Embryonic facial prominence (tissue), 1 donor: ENCODE results near the gene PHYKPL.
"Not testable (repeated sequence)": the region's sequence is repeated elsewhere in the genome, so short reads cannot be mapped to it uniquely, and the experiment has no call there.

Experiments
- DNase-seq: peaks from one replicate; pipeline ENCODE4 v3.0.0-alpha.2; 2016; ENCODE audit errors: extremely low spot score

Gene PHYKPL

GRCh38 chr5:178264044-178264443 is 31.4 kb upstream of the PHYKPL start:
- DNase-seq, result no peak

- DNase-seq, result no peak
Measured at GRCh38 chr5:178261666-178262600, 29.3 kb upstream of the PHYKPL start.

DNA sequence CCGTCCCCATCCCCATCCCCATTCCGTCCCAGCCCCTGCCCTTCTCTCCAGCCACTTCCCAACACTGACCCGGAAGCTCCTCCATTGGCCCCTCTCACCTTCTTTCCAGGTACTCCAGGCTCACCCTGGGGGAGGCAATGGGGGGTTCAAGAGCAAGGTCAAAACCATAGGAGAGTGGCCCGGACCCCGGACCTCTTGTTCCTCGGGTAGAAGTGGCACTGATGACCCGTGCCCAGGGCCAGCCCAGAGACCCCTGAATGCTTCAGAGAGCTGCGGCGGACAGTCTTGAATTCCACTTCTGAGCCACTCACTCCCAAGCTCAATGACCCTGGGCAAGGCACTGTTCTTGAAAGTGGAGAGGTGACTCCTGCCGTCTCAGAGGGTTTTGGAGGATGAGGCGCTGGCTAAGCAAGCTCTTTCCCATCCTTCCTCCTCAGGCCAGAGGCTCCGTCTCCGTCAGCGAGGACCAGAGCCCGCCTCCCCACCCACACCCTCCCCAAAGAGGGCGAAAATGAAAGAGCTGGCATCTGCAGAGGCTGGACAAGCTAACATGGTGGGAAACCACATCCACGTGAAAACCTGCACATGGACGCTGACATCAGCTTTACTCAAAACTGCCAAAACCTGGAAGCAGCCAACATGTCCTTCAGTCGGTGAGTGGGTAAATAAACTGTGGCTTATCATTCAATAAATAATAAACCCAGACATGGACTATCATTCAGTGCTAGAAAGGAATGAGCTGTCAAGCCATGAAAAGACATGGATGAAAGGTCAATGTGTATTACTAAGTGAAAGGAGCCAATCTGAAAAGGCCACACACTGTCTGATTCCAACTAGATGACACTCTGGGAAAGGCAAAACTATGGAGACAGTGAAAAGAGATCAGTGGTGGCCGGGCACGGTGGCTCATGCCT is 27.3 kb upstream of the PHYKPL start:
- no peak for DNase-seq

DNA sequence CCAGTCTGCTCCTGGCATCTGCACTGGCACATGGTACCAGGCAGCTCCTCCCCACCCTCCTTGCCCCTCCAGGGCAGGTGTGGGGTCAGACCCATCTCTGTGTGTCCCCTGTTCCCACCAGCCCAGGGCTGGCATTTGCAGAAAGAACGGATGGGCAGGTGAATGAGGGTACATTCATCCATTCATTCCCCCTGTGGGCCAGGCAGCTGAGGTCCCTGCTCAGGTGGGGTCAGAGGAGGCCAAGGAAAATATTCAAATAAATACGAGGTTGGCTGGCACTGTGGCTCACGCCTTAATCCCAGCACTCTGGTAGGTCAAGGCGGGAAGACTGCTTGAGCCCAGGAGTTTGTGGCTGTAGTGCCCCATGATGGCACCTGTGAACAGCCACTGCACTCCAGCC is 25.0 kb upstream of the PHYKPL start:
- DNase-seq, result no peak

- no peak for DNase-seq
Measured at GRCh38 chr5:178256746-178257145, 24.1 kb upstream of the PHYKPL start.

- DNase-seq, result not testable (repeated sequence)
Measured at GRCh38 chr5:178253632-178254031, 21.0 kb upstream of the PHYKPL start.

DNA sequence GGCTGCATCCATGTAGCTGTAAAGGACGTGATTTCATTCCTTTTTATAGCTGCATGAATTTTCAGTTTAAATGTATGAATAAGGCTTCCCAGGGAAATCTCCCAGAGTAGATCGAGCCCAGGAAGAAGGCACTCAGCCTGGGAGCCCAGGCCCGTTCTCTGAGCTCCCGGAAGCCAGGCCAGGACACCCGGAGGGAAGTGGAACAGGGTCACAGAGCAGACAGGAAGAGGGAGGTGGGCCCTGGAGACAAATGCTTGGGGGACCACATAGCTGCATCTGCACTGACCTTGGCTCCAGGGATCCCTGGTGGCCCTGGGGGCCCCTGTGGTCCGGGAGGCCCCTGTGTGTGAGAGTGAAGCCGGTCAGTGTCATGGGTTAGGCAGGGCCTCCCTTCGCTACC is 19.7 kb upstream of the PHYKPL start:
- DNase-seq, result no peak

DNA sequence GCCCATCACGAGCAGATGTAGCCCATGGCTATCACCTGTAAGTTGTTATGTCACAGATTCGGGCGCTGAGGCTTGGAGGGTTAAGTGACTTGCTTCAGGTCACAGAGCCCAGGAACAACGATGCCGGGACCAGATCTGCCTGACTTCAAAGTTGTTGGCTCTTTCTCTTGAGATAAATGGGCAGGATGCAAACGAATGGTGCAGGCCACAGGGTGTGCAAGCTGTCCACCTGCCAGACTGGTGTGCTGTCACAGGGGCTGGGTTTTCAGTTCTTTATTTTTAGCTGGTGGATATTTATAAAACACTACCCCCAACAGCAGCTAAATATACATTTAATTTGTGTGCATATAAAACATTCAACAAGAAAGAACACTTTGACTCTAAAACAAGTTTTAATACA is 17.7 kb upstream of the PHYKPL start:
- DNase-seq, result no peak

DNA sequence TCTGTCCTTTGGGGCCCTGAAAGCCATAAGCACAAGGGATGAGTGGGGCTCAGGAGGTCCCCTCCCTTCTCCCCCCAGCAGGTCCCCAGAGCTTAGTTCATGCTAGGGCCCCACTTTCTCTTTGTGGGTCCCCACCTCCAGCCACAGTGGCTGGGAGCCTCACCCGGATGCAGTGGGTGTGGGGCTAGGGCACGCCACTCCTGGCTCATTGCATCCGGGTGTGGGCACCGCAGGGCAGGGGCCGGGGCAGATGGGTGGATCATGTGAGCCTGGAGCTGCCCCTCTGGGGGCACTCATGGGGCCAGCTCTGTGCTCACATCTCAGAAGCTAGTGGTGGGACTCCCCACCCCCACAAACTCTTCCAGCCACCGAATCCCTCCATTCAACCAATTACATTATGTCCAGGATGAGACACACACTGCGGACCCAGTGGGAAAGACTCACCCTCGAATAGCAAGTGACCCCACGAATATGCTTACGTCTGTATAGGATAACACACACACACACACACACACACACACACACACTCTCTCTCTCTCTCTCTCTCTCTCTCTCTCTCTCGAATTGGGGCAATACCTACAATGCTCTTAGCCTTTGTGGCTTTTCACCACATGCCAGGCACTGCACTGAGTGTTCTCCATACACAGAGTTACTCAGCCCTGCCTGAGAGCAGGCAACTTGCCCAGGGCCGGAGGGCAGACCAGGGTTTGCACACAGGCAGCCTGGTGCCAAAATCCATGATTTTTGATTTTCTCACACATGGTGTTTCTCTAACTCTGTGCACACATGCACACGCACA is 16.8 kb upstream of the PHYKPL start:
- no peak for DNase-seq

GRCh38 chr5:178248750-178249149 is 16.1 kb upstream of the PHYKPL start:
- DNase-seq, result no peak

DNA sequence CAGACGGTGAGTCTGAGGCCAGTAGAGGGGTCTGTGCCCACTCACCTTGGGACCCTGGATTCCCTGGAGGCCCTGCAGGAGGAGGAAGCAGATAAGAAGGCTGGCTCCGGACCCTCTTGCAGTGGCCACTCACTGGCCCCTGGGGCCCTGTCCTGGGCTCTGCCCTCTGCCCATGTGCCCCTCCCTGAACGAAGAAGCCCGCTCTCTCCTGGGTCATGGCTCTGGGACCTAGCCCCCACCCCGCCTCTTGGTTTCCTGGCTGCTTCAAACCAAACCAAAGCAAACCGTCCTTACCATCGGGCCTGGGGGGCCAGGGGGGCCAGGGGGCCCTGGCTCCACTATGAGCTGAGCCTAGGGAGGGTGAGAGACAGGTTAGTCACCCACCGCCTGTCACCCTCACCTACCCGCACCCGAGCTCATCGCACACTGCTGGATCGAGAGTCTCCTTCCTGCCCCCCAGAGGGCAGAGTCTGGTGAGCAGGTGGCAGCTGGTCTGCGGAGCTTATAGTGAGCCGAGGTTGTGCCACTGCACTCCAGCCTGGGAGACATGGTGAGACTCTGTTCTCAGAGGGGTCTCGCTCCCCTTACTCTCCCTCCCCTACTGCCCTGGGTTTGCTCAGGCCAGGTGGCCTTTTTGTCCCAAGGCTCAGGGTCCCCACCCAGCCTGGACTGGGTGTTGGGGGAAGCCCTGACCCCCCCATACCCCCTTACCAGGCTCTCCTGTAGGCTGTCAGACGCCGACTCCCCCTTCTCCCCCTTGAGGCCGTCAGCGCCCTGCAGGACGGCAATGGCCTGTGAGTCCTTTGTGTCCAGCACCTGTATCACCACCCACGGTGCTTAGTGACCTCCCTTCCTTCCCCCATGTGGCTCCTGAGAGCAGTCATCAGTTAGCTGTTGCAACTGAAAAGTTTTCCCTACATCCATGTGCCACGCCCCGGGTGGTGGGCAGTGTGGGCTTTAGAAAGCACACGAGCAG is 15.2 kb upstream of the PHYKPL start:
- no peak for DNase-seq

GRCh38 chr5:178246624-178247279 is 14.2 kb upstream of the PHYKPL start:
- DNase-seq, result no peak

DNA sequence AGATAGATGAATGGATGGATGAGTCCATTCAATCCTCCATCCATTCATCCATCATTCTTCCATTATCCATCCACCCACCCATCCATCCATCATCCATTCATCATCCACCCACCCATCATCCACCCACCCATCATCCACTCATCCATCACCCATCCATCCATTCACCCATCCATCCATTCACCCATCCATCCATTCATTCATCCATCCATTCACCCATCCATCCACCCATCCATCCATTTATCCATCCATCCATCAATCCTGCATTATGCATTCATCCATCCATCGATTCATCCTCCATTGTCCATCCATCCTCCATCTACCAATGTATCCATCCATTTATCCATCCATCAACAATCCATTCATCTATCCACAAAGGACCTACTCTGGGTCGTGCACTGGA is 12.8 kb upstream of the PHYKPL start:
- no peak for DNase-seq

DNA sequence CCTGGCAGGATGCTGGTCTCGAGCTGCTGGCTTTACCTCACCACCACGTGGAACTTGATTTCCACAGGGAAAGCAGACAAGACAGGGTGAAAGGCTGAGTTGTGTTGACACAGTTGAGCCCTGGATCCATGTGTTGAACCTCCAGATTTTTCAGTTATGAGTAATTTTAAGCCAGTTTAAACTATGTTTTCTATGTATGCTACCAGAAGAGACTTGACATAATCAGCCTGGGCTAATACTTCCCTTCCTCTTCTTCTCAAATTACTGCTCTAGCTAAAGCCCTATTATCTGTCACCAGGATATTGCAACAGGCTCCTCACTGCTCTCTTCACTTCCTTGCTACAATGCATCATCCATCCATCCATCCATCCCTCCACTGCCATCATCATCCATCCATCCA is 12.0 kb upstream of the PHYKPL start:
- DNase-seq, result no peak

DNA sequence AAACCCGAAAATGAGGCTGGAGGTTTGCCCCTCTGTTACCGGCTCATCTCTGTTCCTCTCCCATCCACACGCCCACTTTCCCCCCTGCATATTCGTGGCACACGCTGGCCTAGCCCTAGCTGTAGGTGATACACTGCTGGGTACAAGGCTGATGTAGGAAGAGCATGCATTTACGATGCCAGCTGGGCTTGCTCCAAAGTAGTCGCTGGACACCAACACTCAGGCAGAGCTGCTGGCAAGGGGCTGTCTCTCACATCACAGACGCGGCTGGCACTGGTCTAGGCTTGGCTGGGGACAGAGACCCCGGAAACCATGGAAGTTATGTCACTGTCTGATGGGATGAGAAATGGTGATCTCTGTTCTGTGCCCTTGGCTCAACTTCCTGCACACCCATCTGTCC is 9.8 kb upstream of the PHYKPL start:
- DNase-seq, result no peak

DNA sequence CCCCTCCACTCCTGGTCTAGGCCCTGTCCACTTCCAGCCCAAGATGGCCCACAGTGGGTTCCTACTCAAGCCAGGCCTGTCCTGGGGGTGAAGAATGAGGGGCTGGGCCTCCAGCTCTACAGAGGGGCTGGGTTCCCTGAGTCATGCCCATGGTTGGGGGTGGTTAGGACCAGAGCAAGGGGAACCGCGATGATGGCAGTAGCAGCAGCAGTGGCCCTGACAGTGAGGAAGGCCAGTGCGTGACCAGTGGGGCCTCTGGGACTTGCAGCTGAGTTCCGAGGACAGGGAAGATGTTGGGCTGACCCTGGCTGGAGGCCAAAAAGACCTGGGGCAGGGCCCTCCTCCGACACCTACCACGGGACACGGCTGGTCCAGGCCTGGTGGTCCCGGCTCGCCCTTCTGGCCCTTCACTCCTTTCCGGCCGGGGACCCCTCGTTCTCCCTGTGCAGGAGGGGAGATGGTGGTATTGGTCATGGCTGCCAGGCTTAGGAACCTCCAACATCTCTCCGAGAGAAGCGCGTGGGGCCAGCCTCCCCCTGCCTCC is 9.2 kb upstream of the PHYKPL start:
- no peak for DNase-seq

DNA sequence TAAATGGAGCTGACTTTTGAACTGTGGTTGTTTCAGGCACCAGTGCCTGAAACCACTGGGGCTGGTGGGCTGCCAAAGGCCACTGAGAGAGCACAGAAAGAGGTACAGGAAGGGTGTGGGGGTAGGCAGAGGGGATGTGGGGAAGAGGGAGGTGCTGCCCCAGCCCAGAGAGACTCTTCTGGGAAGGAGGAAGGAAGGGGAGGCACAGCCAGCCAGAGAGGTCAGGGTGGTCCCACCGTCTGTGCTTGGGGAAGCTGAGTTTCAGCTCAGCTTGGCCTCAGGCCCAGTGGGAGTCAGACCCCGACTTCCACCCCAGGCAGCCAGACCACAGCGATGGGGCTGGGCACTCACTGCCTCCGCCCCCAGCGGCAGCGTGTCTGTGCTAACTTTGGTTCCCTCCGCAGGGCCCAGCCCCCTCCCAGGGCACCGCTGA is 8.6 kb upstream of the PHYKPL start:
- DNase-seq, result no peak

DNA sequence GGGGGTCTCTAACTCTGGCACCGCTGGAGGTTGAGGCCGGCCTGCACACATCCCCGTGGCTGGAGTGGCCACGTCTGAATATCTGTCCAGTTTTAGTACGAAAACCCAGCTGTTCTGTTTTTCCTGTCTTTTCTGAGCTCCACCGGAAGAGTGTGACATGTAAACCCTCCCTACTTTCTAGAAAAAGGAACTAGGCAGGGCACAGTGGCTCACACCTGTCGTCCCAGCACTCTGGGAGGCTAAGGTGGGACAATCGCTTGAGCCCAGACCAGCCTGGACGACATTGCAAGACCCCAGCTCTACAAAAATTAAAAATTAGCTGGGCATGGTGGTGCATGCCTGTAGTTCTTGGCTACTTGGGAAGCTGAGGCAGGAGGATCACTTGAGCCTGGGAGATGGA is 8.2 kb upstream of the PHYKPL start:
- DNase-seq, result no peak

GRCh38 chr5:178240341-178240741 is 7.7 kb upstream of the PHYKPL start:
- no peak for DNase-seq
